HEK293 (cell line): ENCODE measurements around the gene MMD.

Experiments used
- CTCF ChIA-PET: fragments of 350-600 bp; formaldehyde crosslinking; extraction: SDS; loops from one replicate; lab custom pipeline; 2021; ENCODE audit warnings: antibody characterized with exemption; lab: Yijun Ruan, JAX
- POLR2A ChIA-PET: fragments of 300-600 bp; formaldehyde crosslinking; extraction: SDS; loops from one replicate; lab custom pipeline; 2020; ENCODE audit warnings: antibody characterized with exemption, inconsistent platforms; lab: Yijun Ruan, JAX
- H3K27ac ChIP-seq: fragments of 200-500 bp; sonication (Bioruptor generic); 2 replicates; pipeline ENCODE4 v1.5.1; 2014; ENCODE audit warnings: low read depth, low read length, control low read depth, inconsistent platforms; ENCODE audit errors: extremely low read depth
- H3K36me3 ChIP-seq, 2 experiments: fragments of 200-500 bp in 1 of 2; sonication (Bioruptor generic) in 1 of 2; 1 replicate in 1 of 2; 2 replicates in 1 of 2; pipeline ENCODE4 v1.5.1; 2014 to 2017; ENCODE audit warnings: inconsistent platforms in 2 of 2, low read length in 2 of 2; ENCODE audit not compliant: control insufficient read depth in 2 of 2, insufficient read depth in 1 of 2
- H3K4me1 ChIP-seq: fragments of 200-500 bp; sonication (Bioruptor generic); 2 replicates; pipeline ENCODE4 v1.5.1; 2014; ENCODE audit warnings: mild to moderate bottlenecking, low read length, inconsistent platforms; ENCODE audit not compliant: control insufficient read depth, insufficient read depth
- H3K4me3 ChIP-seq: 2 replicates; pipeline ENCODE4 v1.5.1; 2011; ENCODE audit warnings: low read depth, mild to moderate bottlenecking, control low read depth, low read length, moderate library complexity
- H3K9me3 ChIP-seq: fragments of 200-500 bp; sonication (Bioruptor generic); 2 replicates; pipeline ENCODE4 v1.5.1; 2014; ENCODE audit warnings: low read depth, low read length, inconsistent platforms; ENCODE audit not compliant: control insufficient read depth, insufficient read depth
- BCL11B ChIP-seq: fragments of 450-650 bp; formaldehyde crosslinking; IDR thresholded peaks from 2 replicates; pipeline ENCODE4 v1.5.1; 2016; ENCODE audit warnings: low read depth, missing biosample characterization, missing genetic modification characterization
- FEZF1 ChIP-seq: fragments of 450-650 bp; formaldehyde crosslinking; IDR thresholded peaks from 2 replicates; pipeline ENCODE4 v1.5.1; 2016; ENCODE audit warnings: missing biosample characterization, missing genetic modification characterization
- KLF7 ChIP-seq: fragments of 450-650 bp; formaldehyde crosslinking; IDR thresholded peaks from 2 replicates; pipeline ENCODE4 v1.5.1; 2016; ENCODE audit warnings: missing biosample characterization, missing genetic modification characterization, borderline replicate concordance
- KLF8 ChIP-seq: fragments of 450-650 bp; formaldehyde crosslinking; IDR thresholded peaks from 2 replicates; pipeline ENCODE4 v1.5.1; 2016; ENCODE audit warnings: missing biosample characterization, missing genetic modification characterization
- MYNN ChIP-seq: fragments of 450-650 bp; formaldehyde crosslinking; IDR thresholded peaks from 2 replicates; pipeline ENCODE4 v1.5.1; 2016; ENCODE audit warnings: missing biosample characterization, missing genetic modification characterization, borderline replicate concordance
- TRIM28 ChIP-seq: IDR thresholded peaks from 2 replicates; pipeline ENCODE4 v1.6.1; 2011; ENCODE audit warnings: low read length, control low read depth, borderline replicate concordance
- ZNF114 ChIP-seq: fragments of 450-650 bp; formaldehyde crosslinking; IDR thresholded peaks from 2 replicates; pipeline ENCODE4 v1.5.0; 2017; ENCODE audit warnings: missing biosample characterization, missing genetic modification characterization
- ZNF302 ChIP-seq: fragments of 450-650 bp; formaldehyde crosslinking; IDR thresholded peaks from 2 replicates; pipeline ENCODE4 v1.5.1; 2016; ENCODE audit warnings: missing biosample characterization, missing genetic modification characterization, low read depth
- ZNF341 ChIP-seq: fragments of 450-650 bp; formaldehyde crosslinking; IDR thresholded peaks from 2 replicates; pipeline ENCODE4; 2016; ENCODE audit warnings: low read depth, missing biosample characterization, missing genetic modification characterization
- ZNF350 ChIP-seq: fragments of 450-650 bp; formaldehyde crosslinking; IDR thresholded peaks from 2 replicates; pipeline ENCODE4 v1.5.0; 2017; ENCODE audit warnings: missing biosample characterization, mild to moderate bottlenecking, missing genetic modification characterization
- ZNF391 ChIP-seq: fragments of 450-650 bp; formaldehyde crosslinking; IDR thresholded peaks from 2 replicates; pipeline ENCODE4 v1.5.1; 2016; ENCODE audit warnings: low read depth, missing biosample characterization, missing genetic modification characterization, borderline replicate concordance
- ZNF501 ChIP-seq: fragments of 450-650 bp; formaldehyde crosslinking; IDR thresholded peaks from 2 replicates; pipeline ENCODE4 v1.5.1; 2016; ENCODE audit warnings: missing biosample characterization, missing genetic modification characterization
- ZNF518A ChIP-seq: fragments of 450-650 bp; formaldehyde crosslinking; conservative IDR thresholded peaks from 2 replicates; pipeline ENCODE4 v1.5.1; 2016; ENCODE audit warnings: low read depth, missing biosample characterization, missing genetic modification characterization
- ZNF521 ChIP-seq: fragments of 450-650 bp; formaldehyde crosslinking; IDR thresholded peaks from 2 replicates; pipeline ENCODE4 v1.5.1; 2017; ENCODE audit warnings: missing biosample characterization, mild to moderate bottlenecking, missing genetic modification characterization
- ZNF561 ChIP-seq: fragments of 450-650 bp; IDR thresholded peaks from 2 replicates; pipeline ENCODE4 v1.5.1; 2018; ENCODE audit warnings: missing biosample characterization, missing genetic modification characterization, borderline replicate concordance
- ZNF792 ChIP-seq: fragments of 450-650 bp; formaldehyde crosslinking; IDR thresholded peaks from 2 replicates; pipeline ENCODE4 v1.5.1; 2016; ENCODE audit warnings: missing biosample characterization, missing genetic modification characterization
- ZSCAN18 ChIP-seq: fragments of 450-650 bp; formaldehyde crosslinking; IDR thresholded peaks from 2 replicates; pipeline ENCODE4 v1.5.1; 2016; ENCODE audit warnings: missing biosample characterization, missing genetic modification characterization
- TF ChIP-seq, protein P1 (sequence below): fragments of 450-650 bp; formaldehyde crosslinking; IDR thresholded peaks from 2 replicates; pipeline ENCODE4 v1.5.1; 2016; ENCODE audit warnings: missing biosample characterization, missing genetic modification characterization
- TF ChIP-seq, protein P2 (sequence below): fragments of 450-650 bp; formaldehyde crosslinking; IDR thresholded peaks from 2 replicates; pipeline ENCODE4 v1.5.1; 2017; ENCODE audit warnings: missing biosample characterization, missing genetic modification characterization
- TF ChIP-seq, protein P3 (sequence below): fragments of 450-650 bp; formaldehyde crosslinking; IDR thresholded peaks from 2 replicates; pipeline ENCODE4 v1.5.1; 2016; ENCODE audit warnings: missing biosample characterization, missing genetic modification characterization

MMD gene

GRCh38 chr17:55437159-55437605 is 15.5 kb upstream of the MMD start:
- no peak for TF ChIP-seq BCL11B (tag by site-specific recombination)
- TF ChIP-seq KLF7 (tag by site-specific recombination), result no peak
- TF ChIP-seq ZNF518A (tag by site-specific recombination), result no peak
- no peak for TF ChIP-seq MYNN (tag by site-specific recombination)
- TF ChIP-seq, protein P1, sequence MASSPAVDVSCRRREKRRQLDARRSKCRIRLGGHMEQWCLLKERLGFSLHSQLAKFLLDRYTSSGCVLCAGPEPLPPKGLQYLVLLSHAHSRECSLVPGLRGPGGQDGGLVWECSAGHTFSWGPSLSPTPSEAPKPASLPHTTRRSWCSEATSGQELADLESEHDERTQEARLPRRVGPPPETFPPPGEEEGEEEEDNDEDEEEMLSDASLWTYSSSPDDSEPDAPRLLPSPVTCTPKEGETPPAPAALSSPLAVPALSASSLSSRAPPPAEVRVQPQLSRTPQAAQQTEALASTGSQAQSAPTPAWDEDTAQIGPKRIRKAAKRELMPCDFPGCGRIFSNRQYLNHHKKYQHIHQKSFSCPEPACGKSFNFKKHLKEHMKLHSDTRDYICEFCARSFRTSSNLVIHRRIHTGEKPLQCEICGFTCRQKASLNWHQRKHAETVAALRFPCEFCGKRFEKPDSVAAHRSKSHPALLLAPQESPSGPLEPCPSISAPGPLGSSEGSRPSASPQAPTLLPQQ (tag by site-specific recombination), result no peak
- TF ChIP-seq FEZF1 (tag by site-specific recombination), result no peak
- no peak for TF ChIP-seq TRIM28
- TF ChIP-seq ZNF341 (tag by site-specific recombination), result no peak
- no peak for TF ChIP-seq ZNF350 (tag by site-specific recombination)
- TF ChIP-seq ZNF521 (tag by site-specific recombination), result no peak
- TF ChIP-seq, protein P2, sequence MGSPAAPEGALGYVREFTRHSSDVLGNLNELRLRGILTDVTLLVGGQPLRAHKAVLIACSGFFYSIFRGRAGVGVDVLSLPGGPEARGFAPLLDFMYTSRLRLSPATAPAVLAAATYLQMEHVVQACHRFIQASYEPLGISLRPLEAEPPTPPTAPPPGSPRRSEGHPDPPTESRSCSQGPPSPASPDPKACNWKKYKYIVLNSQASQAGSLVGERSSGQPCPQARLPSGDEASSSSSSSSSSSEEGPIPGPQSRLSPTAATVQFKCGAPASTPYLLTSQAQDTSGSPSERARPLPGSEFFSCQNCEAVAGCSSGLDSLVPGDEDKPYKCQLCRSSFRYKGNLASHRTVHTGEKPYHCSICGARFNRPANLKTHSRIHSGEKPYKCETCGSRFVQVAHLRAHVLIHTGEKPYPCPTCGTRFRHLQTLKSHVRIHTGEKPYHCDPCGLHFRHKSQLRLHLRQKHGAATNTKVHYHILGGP (tag by site-specific recombination), result no peak
- no peak for TF ChIP-seq ZNF302 (tag by site-specific recombination)
- no peak for TF ChIP-seq ZNF501 (tag by site-specific recombination)
- CTCF ChIA-PET, result interaction anchor here (1.0 to 1.3 kb wide), 2 partner anchors 10 to 77 kb away, joined by 3 read pairs; no protein-coding TSS in a partner anchor
- peak overlapping the region; percentile 63 for H3K27ac ChIP-seq
- no peak overlapping the region for H3K4me3 ChIP-seq
- no peaks in the 10 kb centered on the region for H3K36me3 ChIP-seq
- H3K9me3 ChIP-seq, result no peaks in the 10 kb centered on the region
- peaks cover 22% of the 10 kb centered on the region for H3K4me1 ChIP-seq
- POLR2A ChIA-PET, result no interaction called here

- H3K9me3 ChIP-seq, result no peaks in the 10 kb centered on the region
- H3K4me3 ChIP-seq, result no peak overlapping the region
- peak overlapping the region; percentile 63; the same call in 1 of the 2 replicates for H3K27ac ChIP-seq
- ChIA-PET CTCF (interaction anchor here (1.3 kb wide), 1 partner anchor 10 kb away, joined by 3 read pairs; no protein-coding TSS in a partner anchor), POLR2A (interaction anchor here (1.3 kb wide), 1 partner anchor 26 kb away, joined by 3 read pairs; no protein-coding TSS in a partner anchor)
- H3K36me3 ChIP-seq, result no peaks in the 10 kb centered on the region
- peaks cover 22% of the 10 kb centered on the region for H3K4me1 ChIP-seq
- TF ChIP-seq ZNF114 (no peak), KLF8 (tag by site-specific recombination) (no peak), ZNF391 (tag by site-specific recombination) (no peak), ZSCAN18 (tag by site-specific recombination) (no peak), ZNF561 (tag by site-specific recombination) (no peak), ZNF792 (no peak)
- TF ChIP-seq, protein P3, sequence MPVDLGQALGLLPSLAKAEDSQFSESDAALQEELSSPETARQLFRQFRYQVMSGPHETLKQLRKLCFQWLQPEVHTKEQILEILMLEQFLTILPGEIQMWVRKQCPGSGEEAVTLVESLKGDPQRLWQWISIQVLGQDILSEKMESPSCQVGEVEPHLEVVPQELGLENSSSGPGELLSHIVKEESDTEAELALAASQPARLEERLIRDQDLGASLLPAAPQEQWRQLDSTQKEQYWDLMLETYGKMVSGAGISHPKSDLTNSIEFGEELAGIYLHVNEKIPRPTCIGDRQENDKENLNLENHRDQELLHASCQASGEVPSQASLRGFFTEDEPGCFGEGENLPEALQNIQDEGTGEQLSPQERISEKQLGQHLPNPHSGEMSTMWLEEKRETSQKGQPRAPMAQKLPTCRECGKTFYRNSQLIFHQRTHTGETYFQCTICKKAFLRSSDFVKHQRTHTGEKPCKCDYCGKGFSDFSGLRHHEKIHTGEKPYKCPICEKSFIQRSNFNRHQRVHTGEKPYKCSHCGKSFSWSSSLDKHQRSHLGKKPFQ (tag by site-specific recombination), result no peak
Observed at GRCh38 chr17:55436224-55437158, 14.9 kb upstream of the MMD start.
